OCI-LY7 (cell line): ENCODE results near the gene SORBS2. TPM values are rescaled to one million over a fixed set of nuclear protein-coding genes. Genes with fewer than 3 reads are reported as not detected.

ENCODE experiments used
- BruUV-seq: library from RNA; stranded (reverse); fragments of 400-500 nt; replicated peaks from 2 replicates; lab custom pipeline; 2021; lab: Mats Ljungman, UMichigan
- CTCF ChIA-PET: fragments of 300-600 bp; sonication (Branson Sonifier 250); formaldehyde crosslinking; loops from one replicate; lab custom pipeline; 2022; ENCODE audit warnings: antibody characterized with exemption; ENCODE audit not compliant: unreplicated experiment; lab: Charles Lee
- POLR2A ChIA-PET: fragments of 300-600 bp; sonication (Branson Sonifier 250); formaldehyde crosslinking; loops from one replicate; lab custom pipeline; 2022; ENCODE audit warnings: antibody characterized with exemption; lab: Charles Lee
- DNase-seq: peaks from one replicate; pipeline ENCODE4 v3.0.0-alpha.2; 2015; ENCODE audit warnings: low spot score
- H2AFZ ChIP-seq: fragments of 200-600 bp; sonication (generic), shearing (Covaris generic); 2 replicates; pipeline ENCODE4 v1.6.1; 2014; ENCODE audit warnings: mild to moderate bottlenecking, antibody characterized with exemption, low read length, moderate library complexity
- H3K27ac ChIP-seq: fragments of 200-600 bp; sonication (generic); 2 replicates; pipeline ENCODE4 v1.5.1; 2014; ENCODE audit warnings: mixed run types, low read depth, mild to moderate bottlenecking, moderate library complexity, low read length, inconsistent platforms; ENCODE audit not compliant: poor library complexity, severe bottlenecking
- H3K36me3 ChIP-seq: fragments of 200-600 bp; sonication (generic); 2 replicates; pipeline ENCODE4 v1.6.1; 2014; ENCODE audit warnings: mild to moderate bottlenecking, antibody characterized with exemption, low read length, moderate library complexity, mixed read lengths; ENCODE audit not compliant: insufficient read depth
- H3K4me1 ChIP-seq: fragments of 200-600 bp; sonication (generic); 2 replicates; pipeline ENCODE4 v1.5.1; 2014; ENCODE audit warnings: mild to moderate bottlenecking, low read length; ENCODE audit not compliant: insufficient read depth, poor library complexity, severe bottlenecking
- H3K4me2 ChIP-seq: fragments of 200-600 bp; sonication (generic); 2 replicates; pipeline ENCODE4 v1.6.1; 2014; ENCODE audit warnings: mild to moderate bottlenecking, low read length
- H3K4me3 ChIP-seq: fragments of 200-600 bp; sonication (generic); 2 replicates; pipeline ENCODE4 v1.5.1; 2014; ENCODE audit warnings: mild to moderate bottlenecking, low read depth, low read length; ENCODE audit not compliant: poor library complexity, severe bottlenecking
- H3K79me2 ChIP-seq: fragments of 200-600 bp; sonication (generic); 2 replicates; pipeline ENCODE4 v1.6.1; 2016; ENCODE audit warnings: low read depth, mild to moderate bottlenecking, low read length, moderate library complexity, mixed read lengths; ENCODE audit not compliant: insufficient read depth
- H3K9me2 ChIP-seq: fragments of 200-600 bp; sonication (generic); 2 replicates; pipeline ENCODE4 v1.6.1; 2016; ENCODE audit warnings: mild to moderate bottlenecking, low read length, mixed read lengths; ENCODE audit not compliant: insufficient read depth
- H3K9me3 ChIP-seq: fragments of 200-600 bp; sonication (generic); 2 replicates; pipeline ENCODE4 v1.6.1; 2014; ENCODE audit warnings: mild to moderate bottlenecking, mixed run types, low read length, mixed read lengths
- H4K20me1 ChIP-seq: fragments of 200-600 bp; sonication (generic); 2 replicates; pipeline ENCODE4 v1.6.1; 2014; ENCODE audit warnings: mild to moderate bottlenecking, antibody characterized with exemption, low read length, moderate library complexity, mixed read lengths; ENCODE audit not compliant: insufficient read depth
- CTCF ChIP-seq: fragments of 200-600 bp; sonication (generic); conservative IDR thresholded peaks from 2 replicates; pipeline ENCODE4 v1.5.1; 2014; ENCODE audit warnings: mild to moderate bottlenecking, antibody characterized with exemption, low read length, moderate library complexity, mixed read lengths
- EZH2phosphoT487 ChIP-seq: fragments of 200-600 bp; sonication (generic); IDR thresholded peaks from 2 replicates; pipeline ENCODE4 v1.6.1; 2018; ENCODE audit warnings: low read depth, borderline replicate concordance, mild to moderate bottlenecking, mixed run types, antibody characterized with exemption, low read length, moderate library complexity, mixed read lengths
- intact Hi-C: fragments of 100-400 bp; cut with micrococcal nuclease; formaldehyde crosslinking; loops from one replicate; pipeline ENCODE4 v1.10.0; 2022; ENCODE audit not compliant: unreplicated experiment
- total RNA-seq, 2 experiments: library from RNA; depleted of rRNA in 1 of 2; stranded (reverse); fragments of >200 nt in 1 of 2; shearing (Covaris generic) in 1 of 2; gene quantifications; 2 replicates each; pipeline ENCODE4 v1.2.3, GENCODE V29; 2014 to 2022

The SORBS2 gene
- total RNA-seq, 2 experiments from 2014 or later = 33.2 to 43.5 TPM

GRCh38 chr4:185638548-185639301 lies 173.3 kb downstream of the SORBS2 start:
- intact Hi-C loops = no loop called here
- Histone ChIP-seq H3K9me3 (peaks cover 10% of the 10 kb centered on the region; the same call in 1 of the 2 replicates), H3K4me1 (no peaks in the 10 kb centered on the region), H3K36me3 (no peaks in the 10 kb centered on the region; the same call in 1 of the 2 replicates), H2AFZ (no peak overlapping the region), H3K27ac (no peak overlapping the region), H3K79me2 (no peaks in the 10 kb centered on the region), H4K20me1 (no peaks in the 10 kb centered on the region), H3K4me3 (no peak overlapping the region), H3K4me2 (no peak overlapping the region), H3K9me2 (no peaks in the 10 kb centered on the region)
- ChIA-PET CTCF (interaction anchor here (0.6 kb wide), 1 partner anchor 194 kb away, joined by 3 read pairs; no protein-coding TSS in a partner anchor), POLR2A (interaction anchor here (0.7 kb wide), 2 partner anchors 26 to 46 kb away, joined by 3 to 4 read pairs; no protein-coding TSS in a partner anchor)
- DNase-seq = no peak
- BruUV-seq = no TSS peak
- no peak for TF ChIP-seq CTCF
- no peak for TF ChIP-seq EZH2phosphoT487

- Histone ChIP-seq H3K36me3 (no peaks in the 10 kb centered on the region; the same call in 1 of the 2 replicates), H3K27ac (no peak overlapping the region), H3K79me2 (no peaks in the 10 kb centered on the region), H4K20me1 (no peaks in the 10 kb centered on the region), H3K4me2 (no peak overlapping the region), H3K9me2 (no peaks in the 10 kb centered on the region), H3K4me1 (no peaks in the 10 kb centered on the region), H2AFZ (no peak overlapping the region), H3K9me3 (peaks cover 12% of the 10 kb centered on the region; the same call in 1 of the 2 replicates), H3K4me3 (no peak overlapping the region)
- TF ChIP-seq CTCF (no peak), EZH2phosphoT487 (no peak)
- CTCF ChIA-PET = no interaction called here
- POLR2A ChIA-PET = interaction anchor here (0.7 kb wide), 1 partner anchor 47 kb away, joined by 3 read pairs; no protein-coding TSS in a partner anchor
- intact Hi-C loops = no loop called here
- no TSS peak for BruUV-seq
- DNase-seq = no peak
Measured at GRCh38 chr4:185638093-185638492, 173.9 kb downstream of the SORBS2 start.
